Activated CD8-positive, alpha-beta memory T cell treated with anti-CD3 and anti-CD28 coated beads, Interleukin-2, amount 50 U/mL, for 1 hour (primary cell): ENCODE results near the gene WBP11.
"Not testable (repeated sequence)": the region's sequence is repeated elsewhere in the genome, so short reads cannot be mapped to it uniquely, and the experiment has no call there.

Source experiments
- DNase-seq: peaks from one replicate; pipeline ENCODE4 v3.0.0-alpha.2; 2020; ENCODE audit errors: extremely low read depth

WBP11 gene

DNA sequence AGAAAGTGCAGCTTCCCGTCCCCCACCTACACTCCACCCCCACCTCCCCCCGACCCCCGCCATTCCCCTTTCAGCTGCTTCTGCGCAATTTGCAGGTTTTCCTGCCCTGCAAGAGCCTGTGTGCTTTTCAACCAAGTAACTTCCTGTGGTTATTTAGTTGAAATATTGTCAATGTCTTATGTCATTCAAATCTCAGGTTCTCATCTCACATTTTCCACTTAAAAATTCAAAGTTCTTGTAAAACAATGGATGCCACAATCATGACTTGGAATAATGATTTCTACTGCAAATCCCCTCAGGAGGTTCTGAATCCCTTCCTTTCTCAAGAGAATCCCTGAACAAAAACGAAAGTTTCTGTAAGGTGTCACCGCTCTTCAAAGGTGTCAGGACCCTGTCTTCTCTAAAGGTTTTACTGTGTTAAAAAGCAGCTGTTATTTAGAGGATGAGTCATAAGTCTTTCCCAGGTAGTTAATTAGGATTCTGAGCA is 31.6 kb downstream of the WBP11 start:
- peak; percentile 49 for DNase-seq

DNA sequence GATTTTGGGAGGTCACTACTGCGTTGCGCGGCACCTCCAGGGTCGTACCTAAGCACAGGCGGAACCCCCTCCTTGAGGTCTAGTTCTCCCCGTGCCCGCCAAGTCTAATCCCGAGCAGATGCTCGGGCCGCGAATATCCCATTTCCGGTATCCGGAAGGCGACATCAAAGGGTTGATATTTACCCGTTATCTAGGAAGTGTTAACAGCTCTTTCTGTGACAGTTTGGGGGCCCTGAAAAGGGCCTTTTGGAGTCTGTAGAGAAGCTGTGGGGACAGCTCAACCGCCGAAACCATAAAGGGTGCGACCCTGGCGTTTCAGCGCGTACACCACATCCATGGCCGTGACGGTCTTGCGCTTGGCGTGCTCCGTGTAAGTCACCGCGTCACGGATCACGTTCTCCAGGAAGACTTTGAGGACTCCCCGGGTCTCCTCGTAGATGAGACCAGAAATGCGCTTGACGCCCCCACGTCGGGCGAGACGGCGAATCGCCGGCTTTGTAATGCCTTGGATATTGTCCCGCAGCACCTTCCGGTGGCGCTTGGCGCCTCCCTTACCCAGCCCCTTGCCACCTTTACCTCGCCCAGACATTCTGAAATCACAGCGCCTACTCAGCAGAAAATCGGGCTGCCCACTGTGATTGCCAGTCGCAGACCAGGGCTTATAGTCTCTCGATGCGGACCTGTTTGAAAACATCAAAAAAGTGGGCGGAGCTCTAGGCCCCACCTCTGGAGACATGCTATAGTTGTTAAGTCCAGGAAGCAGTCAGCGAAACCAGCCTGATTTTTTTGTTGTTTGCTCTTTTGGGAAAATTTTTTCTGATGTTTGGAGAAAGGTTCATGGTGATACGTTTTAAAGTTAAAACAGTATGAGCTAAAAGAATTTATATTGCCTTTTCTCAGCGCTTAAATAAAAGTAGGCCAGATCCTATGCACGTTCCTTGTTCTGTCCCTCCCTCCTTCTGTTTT is 32.5 kb downstream of the WBP11 start:
- peak; percentile 90 for DNase-seq

DNA sequence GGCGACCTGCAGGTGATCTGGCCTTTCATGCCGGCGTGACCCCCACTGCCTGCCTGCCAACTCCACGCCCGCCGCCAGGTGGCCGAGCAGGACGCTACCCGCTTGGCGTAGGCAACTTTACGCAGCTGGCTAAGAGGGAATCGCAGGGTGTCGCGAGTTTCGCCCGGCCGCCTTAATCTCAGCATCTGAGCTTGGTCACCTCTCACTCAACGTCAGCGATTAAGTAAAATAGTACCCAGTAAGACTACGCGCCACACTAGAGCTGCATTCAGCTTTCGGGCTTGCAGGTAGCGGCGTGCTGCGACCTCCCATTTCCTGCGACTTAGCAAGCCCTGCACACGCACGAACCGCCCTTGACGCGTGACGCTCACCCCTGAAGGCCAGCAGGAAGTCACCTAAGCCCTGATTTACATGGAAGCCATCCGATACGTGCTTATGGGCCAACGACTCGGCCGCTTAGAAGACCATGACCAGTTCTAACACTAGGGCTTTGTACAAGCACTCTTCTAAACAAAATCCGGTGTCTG is 33.2 kb downstream of the WBP11 start:
- DNase-seq, result peak; percentile 74

DNA sequence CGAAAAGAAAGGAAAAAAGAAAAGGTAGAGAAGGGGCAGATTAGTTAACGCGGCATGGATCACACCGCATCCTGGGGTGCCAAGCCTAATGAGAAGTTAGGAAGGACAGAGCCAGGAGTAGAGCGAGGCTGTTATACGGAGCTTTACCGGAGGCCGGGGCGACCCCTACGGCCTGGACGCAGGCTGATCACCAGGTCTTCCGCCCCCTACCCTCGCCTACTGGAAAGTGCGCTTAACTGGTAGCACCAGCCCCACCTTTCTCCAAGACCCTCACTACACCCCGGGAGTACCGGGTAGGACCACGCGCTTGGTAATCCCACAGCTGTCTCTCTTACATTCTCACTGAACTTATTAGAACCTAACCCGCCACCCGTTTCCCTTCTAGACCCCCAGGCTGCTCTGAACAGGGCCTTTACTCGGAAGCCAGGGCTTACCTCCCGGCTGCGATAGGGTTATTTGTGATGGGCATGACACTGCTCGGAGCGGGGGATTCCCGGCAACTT is 33.8 kb downstream of the WBP11 start:
- no peak for DNase-seq

DNA sequence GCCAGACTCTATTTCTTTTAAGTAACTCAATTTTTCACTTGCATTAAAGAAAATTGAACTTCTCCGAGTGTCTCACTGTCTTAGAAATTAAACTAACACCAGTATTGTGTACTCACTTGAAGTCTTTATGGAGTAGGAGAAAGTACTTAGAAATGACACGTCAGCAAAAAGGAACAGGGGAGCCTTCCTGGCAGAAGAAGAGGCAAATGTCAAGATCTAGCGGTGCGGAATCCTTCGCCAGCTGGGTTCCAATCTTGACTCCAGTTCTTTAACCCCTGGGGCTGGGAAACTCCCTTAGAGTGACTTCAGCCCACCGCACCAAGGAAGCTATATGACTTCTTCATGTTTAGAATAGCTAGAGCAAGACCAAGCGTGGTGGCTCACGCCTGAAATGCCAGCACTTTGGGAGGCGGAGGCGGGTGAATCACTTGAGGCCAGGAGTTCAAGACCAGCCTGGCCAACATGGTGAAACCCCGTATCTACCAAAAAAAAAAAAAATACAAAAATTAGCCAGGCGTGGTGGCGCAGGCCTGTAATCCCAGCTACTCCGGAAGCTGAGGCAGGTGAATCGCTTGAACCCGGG is 34.4 kb downstream of the WBP11 start:
- no peak for DNase-seq

DNA sequence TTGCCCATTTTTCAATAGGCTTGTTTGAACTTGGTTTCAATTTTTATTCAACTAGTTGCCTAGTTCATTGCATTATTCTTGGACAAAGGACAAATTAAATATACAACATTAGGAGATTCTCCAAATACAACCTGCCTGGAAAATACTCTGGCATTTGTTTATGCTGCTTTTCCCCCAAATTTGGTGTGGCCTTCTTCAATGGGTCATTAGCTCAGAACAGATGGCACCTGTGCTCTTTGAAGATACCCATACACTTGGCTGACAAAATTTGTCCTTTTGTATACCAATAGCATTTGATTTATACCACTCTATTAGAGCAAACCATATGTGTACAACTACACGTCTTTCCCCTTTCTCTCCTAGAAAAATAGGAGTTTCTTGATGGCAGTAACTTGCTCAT is 35.7 kb downstream of the WBP11 start:
- no peak for DNase-seq

DNA sequence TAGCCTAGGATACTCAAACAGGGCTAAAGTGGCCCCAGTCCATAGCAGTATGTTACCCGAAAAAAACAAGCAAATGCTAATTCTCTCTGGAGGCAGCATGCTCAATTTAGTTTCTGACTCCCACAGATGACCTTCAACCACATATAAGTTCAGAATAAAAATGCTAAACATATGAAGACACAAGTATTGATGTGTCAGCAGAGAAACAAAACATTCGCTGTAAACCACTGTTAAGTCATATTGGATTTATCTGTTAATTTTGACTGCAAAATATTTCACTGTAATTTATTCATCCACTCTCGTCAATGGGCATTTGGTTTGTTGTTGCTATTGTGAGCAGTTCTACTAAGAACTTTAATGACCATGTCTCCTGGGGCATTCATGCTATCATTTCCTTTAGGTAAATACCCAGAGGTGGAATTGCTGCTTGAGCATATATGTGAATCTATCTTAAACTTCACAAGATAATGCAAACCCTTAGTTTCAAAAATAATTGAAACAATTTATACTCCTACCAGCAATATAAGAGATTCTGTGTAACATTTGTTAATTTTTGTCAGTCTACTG is 36.5 kb downstream of the WBP11 start:
- no peak for DNase-seq

DNA sequence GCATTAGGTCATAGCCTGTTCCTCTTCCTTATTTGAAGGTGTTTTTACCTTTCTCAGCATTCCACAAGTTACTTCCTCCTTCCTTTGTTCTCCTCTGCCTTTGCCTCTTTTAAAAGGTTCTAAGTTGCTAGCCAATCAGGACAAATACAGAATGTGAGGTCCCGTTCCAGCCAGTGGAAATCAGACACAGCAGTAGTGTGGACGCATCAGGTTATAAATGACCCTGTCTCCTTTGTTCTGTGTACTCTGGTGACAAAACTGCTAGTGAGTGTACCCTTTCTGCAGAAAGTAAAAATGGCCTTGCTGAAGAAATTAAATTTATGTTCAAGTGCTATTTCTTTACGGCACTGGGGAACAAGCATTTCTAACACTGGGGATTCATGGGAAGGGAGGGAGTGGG is 37.3 kb downstream of the WBP11 start:
- DNase-seq, result not testable (repeated sequence)

DNA sequence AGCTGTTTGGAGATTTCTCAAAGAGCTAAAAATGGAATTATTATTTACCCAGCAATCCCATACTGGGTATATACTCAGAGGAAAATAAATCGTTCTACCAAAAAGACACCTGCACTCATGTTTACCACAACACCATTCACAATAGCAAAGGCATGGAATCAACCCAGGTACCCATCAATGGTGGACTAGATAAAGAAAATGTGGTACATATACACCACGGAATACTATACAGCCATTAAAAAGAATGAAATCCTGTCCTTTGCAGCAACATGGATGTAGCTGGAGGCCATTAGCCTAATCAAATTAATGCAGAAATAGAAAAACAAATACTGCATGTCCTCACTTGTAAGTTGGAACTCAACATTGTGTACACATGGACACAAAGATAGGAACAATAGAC is 37.9 kb downstream of the WBP11 start:
- DNase-seq, result no peak

DNA sequence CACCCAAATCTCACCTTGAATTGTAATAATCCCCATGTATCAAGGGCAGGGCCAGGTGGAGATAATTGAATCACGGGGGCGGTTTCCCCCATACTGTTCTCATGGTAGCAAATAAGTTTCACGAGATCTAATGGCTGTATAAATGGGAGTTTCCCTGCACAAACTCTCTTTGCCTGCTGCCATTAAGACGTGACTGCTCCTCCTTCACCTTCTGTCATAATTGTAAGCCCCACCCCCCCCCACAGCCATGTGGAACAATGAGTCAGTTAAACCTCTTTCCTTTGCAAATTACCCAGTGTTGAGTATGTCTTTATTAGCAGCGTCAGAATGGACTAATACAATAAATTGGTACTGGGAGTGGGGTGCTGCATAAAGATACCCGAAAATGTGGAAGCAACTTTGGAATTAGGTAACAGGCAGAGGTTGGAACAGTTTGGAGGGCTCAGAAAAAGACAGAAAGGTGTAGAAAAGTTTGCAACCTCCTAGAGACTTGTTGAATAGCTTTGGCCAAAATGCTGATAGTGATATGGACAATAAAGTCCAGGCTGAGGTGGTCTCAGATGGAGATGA is 43.5 kb downstream of the WBP11 start:
- DNase-seq, result not testable (repeated sequence)

DNA sequence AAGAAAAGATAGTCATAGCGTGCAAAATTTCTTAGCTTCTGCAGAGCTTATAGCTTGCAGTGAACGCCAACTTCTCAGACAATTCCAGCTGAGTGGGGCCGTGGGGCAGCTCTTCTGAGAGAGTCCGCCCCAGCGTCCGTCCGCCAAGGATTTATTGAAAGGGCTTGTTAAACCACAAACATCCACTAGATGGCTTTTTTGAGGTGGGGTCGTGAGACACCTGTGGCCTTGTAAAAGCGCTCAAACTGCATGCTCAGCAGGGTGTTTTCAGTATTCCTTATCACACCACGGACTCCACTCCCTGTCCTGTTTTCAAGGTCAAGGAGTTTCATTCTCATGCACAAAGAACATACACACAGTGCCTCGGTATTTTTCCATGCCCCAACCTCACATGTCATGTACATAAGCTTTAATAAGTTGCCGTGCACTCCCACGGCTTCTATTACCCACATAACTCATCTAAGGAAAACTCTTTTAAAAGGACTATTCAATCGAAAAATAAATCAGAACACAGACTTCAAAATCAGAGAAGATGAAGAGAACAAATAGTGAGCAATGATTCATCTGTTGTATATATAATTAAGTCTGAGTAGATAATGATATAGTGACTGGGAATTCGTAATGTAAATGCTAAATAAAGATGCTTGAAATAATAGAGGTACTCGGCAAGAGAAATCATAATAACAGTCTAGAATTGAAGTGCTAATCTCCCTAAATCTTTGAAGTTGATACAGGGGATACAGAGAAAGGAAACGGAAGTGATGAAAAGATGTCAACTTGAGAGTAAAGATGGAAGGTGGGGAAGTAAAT is 46.7 kb downstream of the WBP11 start:
- DNase-seq, result no peak

DNA sequence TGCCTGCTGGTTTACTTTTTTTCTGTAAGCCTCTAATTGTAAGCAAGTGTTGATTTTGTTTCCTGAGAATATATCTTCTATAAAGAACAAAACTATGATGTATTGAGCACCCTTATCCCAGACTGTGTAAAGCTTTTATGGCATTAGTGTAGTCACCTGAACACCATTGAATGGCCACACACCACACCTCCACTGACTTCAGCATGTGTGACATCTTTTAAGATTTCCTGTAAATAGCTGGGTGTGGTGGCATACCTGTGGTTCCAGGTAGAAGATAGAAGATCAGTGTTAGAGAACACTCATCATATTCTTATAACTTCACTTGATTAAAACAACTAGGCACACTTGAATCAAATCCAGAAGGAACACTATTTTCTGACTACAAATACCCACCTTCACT is 51.3 kb downstream of the WBP11 start:
- DNase-seq, result no peak

DNA sequence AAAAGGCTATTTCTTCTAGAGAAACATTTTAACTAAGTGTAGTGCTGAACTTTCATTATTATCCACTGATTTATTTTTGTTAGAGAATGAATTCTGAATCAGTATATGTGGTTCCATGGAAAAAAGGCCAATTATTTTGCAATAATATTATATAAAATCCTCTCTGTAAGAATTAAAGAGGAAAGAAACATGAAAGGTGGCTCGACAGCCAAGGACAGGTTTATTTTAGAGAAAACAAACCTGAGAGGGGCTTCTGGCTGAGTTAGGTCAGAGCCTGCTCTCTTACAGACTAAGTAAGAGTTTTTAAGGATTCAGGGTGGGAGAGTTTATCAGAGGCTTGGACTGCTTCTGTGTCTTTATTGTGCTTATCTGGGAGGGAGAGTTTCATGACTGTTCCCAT is 60.2 kb downstream of the WBP11 start:
- DNase-seq, result no peak

DNA sequence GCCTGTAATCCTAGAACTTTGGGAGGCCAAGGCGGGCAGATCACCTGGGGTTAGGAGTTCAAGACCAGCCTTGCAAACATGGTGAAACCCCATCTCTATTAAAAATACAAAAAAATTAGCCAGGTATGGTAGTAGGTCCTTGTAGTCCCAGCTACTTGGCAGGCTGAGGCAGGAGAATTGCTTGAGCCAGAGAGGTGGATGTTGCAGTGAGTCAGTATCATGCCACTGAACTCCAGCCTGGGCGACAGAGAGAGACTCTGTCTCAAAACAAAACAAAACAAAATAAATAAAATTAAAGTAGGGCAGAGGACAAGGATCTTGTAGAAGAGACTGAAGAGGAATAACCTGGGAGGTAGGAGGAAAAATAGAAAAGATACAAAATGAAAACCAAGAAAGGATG is 61.3 kb downstream of the WBP11 start:
- no peak for DNase-seq

DNA sequence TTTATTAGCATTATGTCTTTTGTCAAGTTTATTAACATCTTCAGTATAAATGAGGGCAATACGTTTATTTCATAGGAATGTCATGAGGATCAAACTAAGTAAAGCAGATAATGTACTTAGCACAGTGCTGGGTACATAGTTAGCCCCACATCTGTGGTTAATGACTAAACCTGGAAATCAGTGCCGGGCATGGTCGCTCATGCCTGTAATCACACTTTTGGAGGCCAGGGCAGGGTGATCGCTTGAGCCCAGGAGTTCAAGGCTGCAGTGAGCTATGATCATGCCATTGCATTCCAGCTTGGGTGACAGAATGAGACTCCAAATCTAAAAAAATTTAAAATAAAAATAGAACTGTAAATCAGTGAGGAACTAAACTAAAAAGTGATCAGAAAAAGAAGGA is 62.1 kb downstream of the WBP11 start:
- no peak for DNase-seq

DNA sequence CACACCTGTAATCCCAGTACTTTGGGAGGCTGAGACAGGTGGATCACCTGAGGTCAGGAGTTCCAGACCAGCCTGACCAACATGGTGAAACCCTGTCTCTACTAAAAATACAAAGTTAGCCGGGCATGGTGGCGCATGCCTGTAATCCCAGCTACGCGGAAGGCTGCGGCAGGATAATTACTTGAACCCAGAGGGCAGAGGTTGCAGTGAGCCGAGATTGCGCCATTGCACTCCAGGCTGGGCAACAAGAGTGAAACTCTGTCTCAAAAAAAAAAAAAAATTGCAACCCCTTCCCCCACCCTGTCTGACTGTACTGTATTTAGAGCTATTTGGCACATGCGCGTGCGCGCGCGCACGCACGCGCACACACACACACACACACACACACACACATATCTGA is 66.8 kb downstream of the WBP11 start:
- not testable (repeated sequence) for DNase-seq
